CD4-positive, alpha-beta T cell treated with Interleukin-6 for 4 hours (primary cell): ENCODE data around the gene PXDN.

Experiments
- DNase-seq: peaks from one replicate; pipeline ENCODE4 v3.0.0-alpha.2; 2020; ENCODE audit warnings: mixed read lengths

PXDN gene

DNA sequence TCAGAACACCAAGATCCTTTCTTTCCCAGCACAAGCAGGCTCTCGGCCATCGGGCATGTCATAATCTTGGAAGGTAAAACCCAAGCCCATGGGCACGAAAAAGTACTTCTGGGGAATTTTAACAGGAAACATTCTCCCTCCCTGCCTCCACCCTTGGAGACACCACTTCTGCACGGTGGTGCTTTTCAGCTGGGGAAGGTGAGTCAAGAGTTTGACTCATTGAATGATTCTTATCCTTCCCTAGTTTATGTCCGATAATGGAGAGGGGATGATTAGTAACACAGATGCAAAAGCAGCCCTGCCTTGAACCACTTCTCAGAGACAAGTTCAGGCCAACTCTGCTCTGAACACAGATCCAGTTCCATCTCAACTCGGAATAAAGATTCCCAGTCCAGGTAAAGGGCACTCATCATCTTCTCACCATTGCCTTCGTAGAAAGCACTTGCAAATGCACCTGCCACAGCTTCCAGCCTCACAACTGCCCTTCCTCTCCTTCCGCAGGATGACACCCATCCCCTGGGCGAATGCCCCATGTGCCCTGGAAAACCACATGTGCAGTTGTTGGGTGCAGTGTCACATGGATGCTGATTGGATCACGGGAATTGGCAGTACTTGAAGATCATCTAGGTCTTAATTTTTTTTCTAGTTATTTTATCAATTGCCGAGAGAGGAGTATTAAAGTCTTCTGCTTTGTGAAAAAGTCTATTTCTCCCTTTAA, 136.2 kb downstream of the PXDN start:
- no peak for DNase-seq

DNA sequence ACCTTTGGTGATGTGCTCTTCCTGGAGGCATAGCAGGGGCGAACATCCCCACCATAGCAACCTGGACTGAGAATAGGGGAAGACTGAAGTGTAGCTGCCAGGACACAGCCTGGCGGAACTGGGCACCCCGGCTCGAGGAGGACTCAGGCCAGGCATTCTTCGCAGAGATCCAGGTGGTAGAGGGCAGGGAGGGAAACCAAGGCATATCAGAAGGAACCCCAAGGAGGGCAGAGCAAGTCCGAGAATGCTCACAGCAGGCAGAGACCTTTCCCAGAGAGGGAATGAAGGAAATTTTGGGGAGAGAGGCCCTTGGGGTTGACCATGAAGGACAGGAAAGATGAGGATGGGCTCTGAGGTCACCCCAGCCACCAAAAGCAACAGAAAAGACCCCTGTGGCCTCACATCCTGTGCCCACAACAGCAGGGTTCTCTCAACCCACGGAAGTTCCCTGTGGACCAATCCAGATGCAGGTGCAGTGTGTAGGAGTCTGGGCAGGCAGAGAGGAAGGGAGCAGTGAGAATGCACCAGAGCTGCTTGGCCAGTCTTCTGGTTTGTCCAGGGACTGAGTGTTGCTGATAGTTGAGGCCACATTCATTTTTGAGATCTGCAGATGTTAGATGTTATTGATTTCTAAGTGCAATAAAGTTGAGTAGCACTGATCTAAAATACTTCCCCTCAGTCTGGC, 136.9 kb downstream of the PXDN start:
- DNase-seq: no peak

DNA sequence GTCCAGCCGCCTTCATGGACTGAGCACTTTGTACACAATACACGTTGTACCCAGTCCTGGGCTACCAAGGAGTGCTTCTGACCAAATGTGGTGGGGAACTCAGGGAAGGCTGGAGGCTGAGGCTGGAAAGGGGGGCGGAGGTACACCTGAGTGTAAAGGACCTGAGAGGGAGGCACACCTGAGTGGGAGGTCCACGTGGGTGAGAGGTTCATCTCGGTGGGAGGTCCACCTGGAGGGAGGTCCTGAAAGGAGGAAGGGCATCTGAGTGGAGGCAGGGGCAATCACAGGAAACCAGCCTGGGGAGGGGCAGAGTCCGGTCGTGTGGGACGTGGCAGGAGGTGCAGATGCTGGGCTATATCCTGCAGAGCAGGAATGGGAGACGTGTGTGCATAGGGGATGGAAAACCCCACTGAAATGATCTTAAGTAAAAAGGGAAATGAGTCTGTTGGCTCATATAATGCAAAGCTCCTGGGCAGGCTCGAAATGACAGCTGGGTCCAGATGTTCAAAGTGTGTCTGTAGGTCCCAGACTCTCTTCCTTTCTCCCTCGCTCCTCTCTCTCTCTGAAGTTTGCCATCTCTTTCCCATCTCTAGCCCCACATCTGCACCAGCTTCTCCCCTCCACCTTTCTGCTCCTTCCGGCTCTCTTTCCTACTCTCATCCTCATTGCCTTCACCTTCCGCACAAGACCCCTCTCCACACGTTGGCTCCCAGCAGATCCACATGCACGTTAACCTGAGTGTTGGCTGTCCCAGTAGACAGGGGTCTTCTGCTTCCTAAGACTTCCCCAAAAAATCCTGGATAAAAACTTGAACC, 137.7 kb downstream of the PXDN start:
- DNase-seq: no peak

DNA sequence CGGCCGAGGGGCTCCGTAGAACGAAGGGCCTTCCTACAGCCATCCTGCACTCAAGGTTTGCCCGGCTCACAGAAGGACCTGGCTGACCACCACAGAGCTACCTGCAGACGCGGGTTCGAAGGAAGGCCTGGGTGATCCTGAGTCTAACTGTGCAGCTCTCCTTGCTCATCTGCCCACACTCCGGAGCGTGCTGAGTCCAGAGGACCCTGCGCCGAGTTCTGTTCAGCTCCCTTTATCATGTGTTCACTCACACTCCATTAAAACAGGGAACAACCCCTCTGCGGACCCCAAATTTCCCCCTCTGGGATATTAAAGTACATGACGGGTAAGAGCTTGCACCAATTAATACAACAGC, 138.3 kb downstream of the PXDN start:
- DNase-seq: no peak

DNA sequence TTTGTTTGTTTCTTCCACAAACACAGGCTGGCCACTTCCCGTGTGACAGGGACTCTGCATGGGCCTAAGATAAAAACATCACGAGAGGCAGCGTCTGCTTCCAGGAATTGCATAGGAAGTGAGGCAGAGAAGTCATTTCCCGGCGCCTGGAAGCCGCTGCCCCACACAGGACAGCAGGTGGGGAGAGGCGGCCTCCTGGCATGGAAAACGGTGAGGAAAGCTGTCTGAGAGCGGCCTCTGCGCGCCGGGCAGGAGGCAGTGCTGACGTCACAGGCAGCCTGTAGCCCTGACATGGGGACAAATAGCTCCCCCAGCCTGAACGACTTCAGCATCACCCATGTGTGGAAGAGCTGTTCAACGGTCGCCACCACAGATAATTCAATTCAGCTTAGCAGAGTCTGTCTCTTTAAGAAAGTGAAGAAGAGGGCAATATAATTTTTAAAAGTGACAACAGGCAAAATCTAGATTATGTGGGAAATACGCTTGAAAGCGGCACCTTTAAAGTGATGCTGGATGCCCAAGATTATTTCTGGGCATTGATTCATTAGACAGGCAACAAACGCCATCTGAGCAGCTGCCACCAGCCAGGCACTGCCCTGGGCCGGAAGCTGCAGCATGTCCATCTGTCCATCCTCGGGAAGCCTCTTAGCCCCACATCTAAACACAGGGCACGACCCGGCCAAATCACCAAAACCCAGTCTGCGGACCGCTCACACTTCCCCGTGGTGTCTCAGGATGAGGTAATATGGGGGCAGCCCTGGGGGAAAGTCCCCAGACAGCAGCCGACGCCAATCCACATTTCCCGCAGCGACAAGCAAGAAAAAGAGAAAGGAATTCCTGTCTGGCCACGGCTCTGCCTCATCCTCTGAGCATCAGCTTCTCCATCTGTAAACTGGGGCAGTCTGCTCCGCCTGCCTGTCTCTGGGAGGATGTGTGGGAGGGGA, 138.9 kb downstream of the PXDN start:
- no peak for DNase-seq

DNA sequence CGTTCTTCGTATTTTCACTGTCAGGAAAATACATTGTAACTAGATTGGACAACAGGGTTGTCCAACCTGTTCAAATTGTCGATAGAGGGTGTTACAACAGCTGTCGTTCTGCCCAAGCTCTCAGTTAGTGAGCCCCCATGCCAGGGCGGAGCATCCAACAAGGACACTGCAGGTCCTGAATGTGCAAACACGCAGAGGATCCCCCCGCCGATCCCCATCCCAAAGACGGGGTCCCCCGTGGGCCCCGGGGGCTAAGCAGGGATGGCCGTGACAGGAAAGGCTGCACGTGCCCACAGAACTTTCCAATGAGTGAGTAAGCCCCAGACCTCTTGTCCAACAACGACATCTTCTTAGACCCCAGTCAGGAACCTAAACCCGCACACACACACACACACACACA, 140.8 kb downstream of the PXDN start:
- no peak for DNase-seq

DNA sequence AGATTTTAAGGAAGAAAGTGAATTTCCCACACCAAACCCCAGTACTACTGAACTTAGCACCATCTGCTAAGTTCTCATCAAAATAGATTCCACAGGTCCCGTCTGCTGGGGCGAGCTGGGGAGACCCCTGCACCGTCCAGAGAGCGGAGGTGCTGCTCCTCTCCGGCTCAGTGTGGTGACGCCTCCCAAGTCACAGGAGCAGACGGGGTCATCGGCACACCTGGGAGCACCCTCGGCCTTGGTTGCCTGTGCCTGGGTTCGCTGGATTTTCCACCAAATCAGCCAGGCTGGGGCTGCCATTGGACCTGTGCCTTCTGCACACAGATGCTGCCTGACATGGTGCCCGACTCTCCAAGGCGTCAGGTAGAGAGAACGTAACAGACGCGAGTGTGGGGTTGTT, 141.3 kb downstream of the PXDN start:
- DNase-seq: no peak

DNA sequence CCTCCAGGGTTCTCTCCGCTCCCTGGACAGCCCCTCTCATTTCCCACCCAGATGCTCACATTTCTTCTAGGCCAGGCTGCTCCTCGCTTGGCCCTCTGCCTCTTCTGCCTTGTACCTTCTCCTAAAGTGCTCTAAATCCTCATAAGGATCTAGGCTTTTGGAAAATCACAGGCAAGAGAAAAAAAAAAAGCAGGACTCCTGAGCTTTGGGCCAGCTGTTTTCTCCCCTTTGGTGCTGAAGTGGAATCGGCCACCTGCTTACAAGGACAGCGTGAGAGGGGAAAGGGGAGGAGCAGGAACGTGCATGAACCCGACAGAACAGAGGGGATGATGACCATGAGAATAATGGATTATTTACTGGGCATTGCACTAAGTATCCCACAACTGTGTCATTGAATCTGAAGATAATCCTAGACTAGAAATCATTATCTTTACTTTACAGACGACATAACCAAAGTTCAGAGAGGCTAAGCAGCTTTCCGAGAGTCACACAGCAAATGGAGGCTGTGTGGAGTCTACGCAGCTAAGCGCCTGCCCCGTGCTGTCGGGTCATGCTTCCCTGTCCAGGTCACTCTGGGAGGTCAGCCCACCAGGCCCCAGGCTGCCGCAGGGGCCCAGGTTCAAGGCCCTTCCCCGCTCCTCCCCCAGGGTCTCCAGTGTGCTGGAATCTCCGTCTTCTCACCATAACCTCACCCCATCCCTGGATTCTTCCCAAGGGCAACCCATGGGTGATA, 141.9 kb downstream of the PXDN start:
- no peak for DNase-seq

DNA sequence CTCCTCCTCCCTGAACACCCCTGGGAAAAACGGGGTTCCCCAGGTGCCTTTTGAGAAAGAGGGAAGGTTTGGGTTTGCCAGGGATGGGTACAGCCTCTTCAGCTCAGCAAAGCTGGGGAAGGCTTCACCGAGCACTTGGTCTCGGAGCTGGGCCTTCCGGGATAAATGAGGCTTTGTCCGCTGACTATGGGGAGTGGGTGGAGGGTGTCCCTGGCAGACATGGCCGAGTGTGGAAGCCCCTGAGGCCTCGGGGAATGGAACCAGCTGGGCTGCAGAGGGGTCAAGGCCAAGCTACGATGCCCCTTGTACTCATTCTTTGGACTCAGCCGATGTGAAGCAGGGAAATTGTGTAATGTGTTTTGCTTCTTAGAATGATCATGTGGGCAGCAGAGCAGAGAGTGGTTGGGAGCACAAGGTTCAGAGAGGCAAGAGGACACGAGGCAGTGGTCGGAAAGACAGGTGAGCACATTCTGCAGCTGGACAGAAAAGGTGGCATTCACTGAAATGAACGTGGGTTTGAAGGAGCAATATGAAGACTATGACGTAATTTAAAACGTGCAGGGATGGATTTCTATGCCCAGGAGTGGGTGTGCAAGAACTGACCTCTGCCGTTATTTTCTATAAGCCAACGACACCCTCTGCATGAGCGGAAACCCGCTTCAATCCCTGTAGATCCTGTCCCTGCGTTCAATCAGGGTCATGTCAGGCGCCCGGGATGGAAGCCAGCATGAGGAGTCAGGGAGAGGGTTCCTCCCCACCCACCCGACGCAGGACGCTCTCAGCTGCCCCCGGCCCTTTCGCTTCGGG, 142.6 kb downstream of the PXDN start:
- DNase-seq: no peak

DNA sequence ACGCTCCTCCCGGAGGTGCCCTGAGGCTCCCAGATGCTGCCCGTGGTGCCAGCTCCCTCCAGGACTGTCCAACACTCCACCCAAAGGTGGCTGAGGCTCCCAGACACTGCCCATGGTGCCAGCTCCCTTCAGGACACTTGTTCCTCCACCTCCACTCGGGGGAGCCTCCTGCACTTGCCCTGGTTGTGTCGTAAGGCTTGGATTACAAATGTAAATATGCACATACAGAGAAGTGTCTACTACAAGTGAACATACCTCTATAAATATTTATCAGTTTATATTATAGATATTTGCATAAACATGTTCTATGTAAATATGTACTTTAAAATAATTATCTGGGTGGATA, 143.3 kb downstream of the PXDN start:
- DNase-seq: no peak

DNA sequence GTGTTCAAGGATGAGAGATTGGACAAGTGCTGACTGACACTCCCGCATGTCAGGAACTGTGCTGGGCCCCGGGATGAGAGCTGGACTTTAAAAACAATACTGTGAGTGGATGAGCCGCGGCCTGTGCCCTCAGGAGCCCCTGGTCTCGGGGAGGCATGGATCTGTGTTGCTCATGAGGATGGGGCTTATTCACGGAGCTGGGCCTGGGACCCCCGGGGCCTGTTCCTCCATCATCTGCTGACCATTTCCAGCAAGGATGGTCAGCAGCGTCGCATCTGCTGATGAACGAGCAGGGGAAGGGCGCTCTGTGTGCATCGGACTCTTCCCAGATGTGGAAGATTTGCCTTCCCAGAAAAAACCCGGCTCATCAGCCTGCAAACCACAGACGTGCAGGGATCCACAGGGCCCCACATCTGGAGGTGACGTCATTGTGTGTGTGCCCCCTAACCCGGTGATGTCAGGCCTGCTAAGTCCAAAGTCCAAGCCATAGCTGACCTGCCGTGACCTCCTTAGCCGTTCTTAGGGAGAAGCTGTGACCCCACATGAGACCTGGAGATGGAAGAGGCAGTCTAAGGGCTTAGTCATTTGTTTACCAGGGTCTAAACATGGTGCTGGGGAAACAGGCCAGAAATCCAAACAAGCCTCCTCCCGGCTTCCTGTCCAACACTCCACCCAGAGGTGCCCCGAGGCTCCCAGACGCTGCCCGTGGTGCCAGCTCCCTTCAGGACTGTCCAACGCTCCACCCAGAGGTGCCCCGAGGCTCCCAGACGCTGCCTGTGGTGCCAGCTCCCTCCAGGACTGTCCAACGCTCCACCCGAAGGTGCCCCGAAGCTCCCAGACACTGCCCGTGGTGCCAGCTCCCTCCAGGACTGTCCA, 143.9 kb downstream of the PXDN start:
- DNase-seq: no peak

DNA sequence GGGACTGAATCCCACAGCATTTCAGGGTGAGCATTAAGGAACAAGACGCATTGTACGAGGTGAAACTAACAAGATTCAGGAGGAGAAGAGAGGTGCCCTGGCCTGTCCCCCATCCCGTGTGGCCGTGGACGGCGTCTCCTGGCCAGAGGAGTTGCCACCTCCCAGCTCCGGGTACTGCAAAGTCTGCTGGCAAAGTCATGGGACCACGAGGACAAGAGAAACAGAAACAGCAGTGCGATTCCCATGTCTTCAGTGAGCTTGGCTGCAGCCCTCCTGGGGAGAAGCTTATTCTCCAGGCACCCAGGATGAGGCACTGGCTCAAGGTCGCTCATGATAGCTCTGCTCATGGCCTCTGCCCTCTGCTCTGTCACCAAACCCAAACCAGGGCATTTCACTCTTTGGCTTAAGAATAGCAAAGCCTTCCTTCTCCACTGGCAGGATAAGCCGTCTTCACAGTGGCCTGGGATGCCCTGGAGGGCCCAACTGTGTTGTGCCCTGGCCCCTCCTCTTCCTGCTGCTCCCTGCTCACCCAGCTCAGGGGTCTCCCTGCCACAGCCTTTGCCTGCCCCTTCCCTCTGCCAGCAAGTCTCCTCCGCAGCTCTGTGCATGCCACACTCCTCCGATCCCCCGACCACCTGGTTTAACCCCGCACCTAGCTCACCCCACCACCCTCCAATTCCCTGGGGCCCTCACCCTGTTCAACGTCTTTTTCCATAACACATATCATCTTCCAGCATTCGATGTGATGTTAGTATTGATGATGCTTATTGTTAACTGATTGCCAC, 144.8 kb downstream of the PXDN start:
- DNase-seq: no peak

DNA sequence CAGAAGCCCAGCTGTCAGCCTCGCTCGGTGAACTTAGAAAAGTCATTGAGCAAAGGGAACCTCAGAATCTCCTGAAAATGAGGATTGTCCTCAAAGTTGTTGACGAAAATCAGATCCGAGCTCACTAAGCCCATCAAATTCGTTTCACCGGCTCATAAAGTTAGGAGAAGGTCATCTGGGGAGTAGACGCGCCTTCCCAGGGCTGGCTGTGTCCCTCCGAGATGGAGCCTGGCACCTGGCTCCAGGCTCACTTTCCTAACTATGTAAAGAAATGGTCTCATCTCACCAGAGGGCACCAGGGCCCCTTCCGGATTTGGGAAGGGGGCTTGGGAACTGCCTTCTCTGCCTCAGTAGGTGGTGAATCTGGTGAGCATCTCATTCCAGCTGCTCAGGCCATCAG, 145.5 kb downstream of the PXDN start:
- no peak for DNase-seq

DNA sequence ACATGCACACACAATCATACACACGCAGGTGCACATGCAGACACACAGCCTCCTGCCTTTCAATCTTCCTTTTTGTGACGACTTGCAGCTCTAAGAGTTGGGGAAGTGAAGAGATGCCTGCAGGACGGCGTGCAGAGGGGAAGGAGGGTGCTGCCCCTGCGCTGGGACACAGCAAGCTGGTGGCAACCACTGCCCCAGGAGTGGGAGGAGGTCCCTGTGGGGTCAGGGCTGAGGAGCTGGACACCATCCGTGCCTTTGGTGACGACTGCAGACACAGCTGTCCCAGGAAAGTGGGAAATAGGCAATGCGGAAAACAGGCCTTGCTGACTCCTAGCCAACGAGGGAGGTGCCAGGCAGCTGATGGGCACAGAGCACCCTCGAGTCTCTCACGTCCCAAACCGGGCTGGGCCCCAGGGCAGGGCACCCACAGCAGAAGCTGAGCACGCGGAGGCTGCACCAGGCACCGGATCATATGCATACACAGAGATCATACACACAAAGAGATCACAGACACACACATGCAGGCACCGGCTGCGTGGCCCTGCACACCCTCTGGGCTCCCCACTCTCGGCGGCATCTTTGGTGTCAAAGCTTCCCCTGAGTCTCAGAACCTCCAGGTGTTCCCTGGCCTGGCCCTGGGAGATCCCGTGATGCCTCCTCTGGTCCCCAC, 146.1 kb downstream of the PXDN start:
- no peak for DNase-seq

DNA sequence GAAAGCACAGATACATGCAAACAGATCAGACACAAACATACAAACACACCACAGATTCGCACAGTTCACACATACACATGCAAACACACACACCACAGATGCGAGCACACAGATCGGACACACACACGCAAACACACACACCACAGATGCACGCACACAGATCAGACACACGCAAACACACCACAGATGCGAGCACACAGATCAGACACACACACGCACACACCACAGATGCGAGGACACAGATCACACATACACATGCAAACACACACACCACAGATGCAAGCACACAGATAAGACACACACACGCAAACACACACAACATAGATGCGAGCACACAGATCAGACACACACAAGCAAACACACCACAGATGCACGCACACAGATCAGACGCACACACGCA, 149.0 kb downstream of the PXDN start:
- DNase-seq: no peak

DNA sequence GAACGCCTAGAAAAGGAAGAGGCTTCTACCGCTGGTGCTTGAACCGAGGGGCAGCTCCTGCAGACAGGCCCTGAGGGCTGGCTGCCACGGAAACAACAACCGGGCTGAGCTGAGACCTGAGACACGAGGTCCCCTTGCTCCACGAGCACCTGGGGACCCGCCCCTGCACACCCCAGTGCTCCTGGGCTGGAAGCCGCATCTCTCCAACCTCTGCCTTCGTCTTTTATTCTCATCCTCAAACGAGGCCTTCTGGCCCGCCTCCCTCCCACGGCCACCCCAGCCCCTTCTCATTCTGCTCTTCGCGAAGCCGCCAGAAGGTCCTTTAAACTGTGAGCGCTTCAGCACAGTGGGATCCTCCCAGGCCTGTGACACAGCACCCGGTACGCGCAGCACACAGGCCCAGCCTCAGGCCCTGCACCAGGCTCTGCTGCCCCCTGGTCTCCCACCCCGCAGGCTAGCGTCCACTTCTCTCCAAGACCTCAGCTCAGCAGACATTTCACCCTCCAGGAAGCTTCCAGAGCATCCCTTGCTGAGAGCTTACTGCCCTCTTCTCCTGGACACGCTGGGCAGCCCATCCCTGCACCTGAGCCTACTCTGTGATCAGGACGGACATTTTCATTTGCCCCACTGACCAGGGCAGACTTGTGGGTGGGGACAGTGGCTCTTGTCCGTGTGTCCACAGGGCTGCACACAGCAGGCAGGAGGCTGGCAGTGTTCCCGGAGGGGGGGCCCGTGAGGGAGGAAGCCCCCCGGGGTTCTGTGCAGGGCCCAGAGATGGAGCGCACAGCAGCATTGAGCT, 149.7 kb downstream of the PXDN start:
- DNase-seq: no peak

DNA sequence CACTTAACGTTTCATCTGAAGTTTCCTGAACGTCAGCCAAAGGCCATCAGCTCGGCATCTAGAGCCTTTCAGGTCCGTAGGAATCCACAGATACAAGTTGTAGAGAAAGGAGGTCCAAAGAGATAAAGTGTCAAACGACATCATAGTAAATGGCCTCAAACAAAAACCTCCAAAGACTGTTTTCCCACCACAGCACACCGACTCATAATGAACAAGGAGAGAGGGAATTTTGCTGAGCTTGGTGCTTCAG, 150.3 kb downstream of the PXDN start:
- no peak for DNase-seq

DNA sequence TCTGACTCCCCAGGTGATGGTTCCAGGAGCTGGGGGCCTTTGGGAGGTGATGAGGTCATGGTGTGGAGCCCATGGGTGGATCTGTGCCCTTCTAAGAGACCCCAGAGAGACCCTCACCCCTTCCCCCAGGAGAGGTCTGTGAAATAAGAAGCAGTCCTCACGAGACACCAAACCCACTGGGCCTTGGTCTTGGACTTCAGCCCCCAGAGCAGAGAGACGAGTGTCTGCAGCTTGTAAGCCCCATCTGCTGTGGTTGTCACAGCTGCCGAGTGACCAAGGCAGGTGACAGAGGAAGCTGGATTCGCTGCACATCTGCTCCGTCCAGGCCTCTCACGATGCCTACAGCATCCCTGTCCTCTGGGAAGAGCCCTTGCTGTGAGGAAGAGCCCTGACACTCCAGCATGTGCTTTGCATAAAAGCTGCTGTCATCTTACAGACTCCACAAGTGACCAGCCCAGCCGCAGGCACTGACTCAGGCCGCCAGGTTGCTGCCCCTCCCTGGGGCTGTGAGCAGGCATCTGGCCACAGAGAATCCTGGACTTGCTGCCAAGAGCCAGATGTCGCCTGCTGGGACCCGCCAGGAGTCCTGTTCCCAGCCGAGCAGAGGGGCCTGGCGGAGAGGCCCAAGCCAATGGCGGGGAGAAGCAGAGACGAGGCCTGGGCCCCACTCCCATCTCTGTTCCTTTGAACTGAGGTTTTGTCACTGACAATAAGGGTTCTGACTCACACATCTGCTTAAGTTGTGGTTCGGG, 150.8 kb downstream of the PXDN start:
- DNase-seq: no peak
